Measurements from ENCODE around the gene DDX41.

The DDX41 gene

DNA sequence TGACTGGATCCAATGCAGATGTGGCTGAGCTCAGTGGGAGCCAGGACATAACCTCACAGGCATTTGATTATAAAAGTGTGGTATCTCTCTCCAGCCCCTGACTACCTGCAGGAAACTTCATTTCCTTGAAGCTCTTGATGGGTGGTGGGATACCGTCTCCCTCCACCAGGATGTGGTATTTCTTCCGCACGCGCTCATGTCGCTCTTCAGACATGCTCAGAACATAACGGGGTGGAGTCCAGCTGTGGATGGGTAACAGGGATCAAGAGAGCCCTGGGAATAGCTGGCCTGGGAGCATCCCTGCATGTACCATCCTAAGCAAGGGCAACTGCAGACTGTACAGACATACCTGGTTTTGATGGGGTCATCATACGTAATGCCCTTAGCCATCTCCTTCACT is 1.2 kb downstream of the DDX41 start:
- peaks cover 64 to 75% of the 10 kb centered on the region in 2 donors for H3K36me3 ChIP-seq (replicated peaks in 1 of 2; ENCODE audit: control insufficient read depth in 2 of 2, insufficient read depth in 2 of 2, low read length in 2 of 2)

GRCh38 chr5:177514541-177514940 is 2.2 kb downstream of the DDX41 start:
- Histone ChIP-seq H3K4ac (ENCODE audit: low read length) (no peak overlapping the region), H2BK5ac (ENCODE audit: low read length) (no peak overlapping the region), H3K4me3 (ENCODE audit: low read length in 2 of 2) (no peak overlapping the region), H3K27me3 (ENCODE audit: control insufficient read depth in 3 of 3, insufficient read depth in 3 of 3, low read depth in 1 of 3, low read length in 3 of 3) (no peaks in the 10 kb centered on the region), H2AK5ac (ENCODE audit: low read depth, low read length) (no peak overlapping the region), H3K9me3 (replicated peaks in 1 of 2; ENCODE audit: control insufficient read depth in 2 of 2, insufficient read depth in 1 of 2, low read depth in 1 of 2, low read length in 2 of 2) (no peaks in the 10 kb centered on the region), H3K14ac (ENCODE audit: low read length) (no peak overlapping the region), H3K27ac (replicated peaks; ENCODE audit: low read length) (no peak overlapping the region), H4K8ac (ENCODE audit: low read depth, low read length) (no peak overlapping the region), H2AFZ (ENCODE audit: low read length) (no peak overlapping the region), H3K18ac (ENCODE audit: low read length) (no peak overlapping the region), H3K36me3 (replicated peaks in 1 of 2; ENCODE audit: control insufficient read depth in 2 of 2, insufficient read depth in 2 of 2, low read length in 2 of 2) (peaks cover 57 to 72% of the 10 kb centered on the region in 2 donors), H4K91ac (ENCODE audit: low read depth, low read length, poor library complexity) (no peak overlapping the region), H3K4me2 (ENCODE audit: insufficient read depth, low read length, poor library complexity, severe bottlenecking) (no peak overlapping the region), H2BK120ac (ENCODE audit: low read depth, low read length) (no peak overlapping the region), H3K79me1 (ENCODE audit: low read depth, low read length) (peaks cover 20% of the 10 kb centered on the region), H3K23ac (ENCODE audit: low read depth, low read length, poor library complexity) (no peak overlapping the region), H3K9ac (ENCODE audit: low read depth, low read length, poor library complexity) (no peak overlapping the region), H2BK15ac (ENCODE audit: low read length) (no peak overlapping the region), H2BK12ac (ENCODE audit: low read length) (no peak overlapping the region), H3K4me1 (ENCODE audit: control insufficient read depth in 2 of 2, insufficient read depth in 1 of 2, low read depth in 1 of 2, low read length in 2 of 2) (peaks cover 7 to 11% of the 10 kb centered on the region in 2 donors)
- DNase-seq (ENCODE audit: low spot score) = no peak
- no CpG with 5 or more reads among the region's 11 CpGs for WGBS, 2 donors (ENCODE audit: extremely low coverage in 2 of 2, insufficient read length in 2 of 2, insufficient replicate concordance in 1 of 2)

More for the DNA sequence above, 1.2 kb downstream of the DDX41 start:
- no peak overlapping the region for H2BK120ac ChIP-seq (ENCODE audit: low read depth, low read length)
- no peak overlapping the region for H3K18ac ChIP-seq (ENCODE audit: low read length)
- no CpG with 5 or more reads among the region's 7 CpGs for WGBS, 2 donors (ENCODE audit: extremely low coverage in 2 of 2, insufficient read length in 2 of 2, insufficient replicate concordance in 1 of 2)
- H4K8ac ChIP-seq (ENCODE audit: low read depth, low read length) = no peak overlapping the region
- H3K27ac ChIP-seq (replicated peaks; ENCODE audit: low read length) = no peak overlapping the region
- no peak overlapping the region for H2BK5ac ChIP-seq (ENCODE audit: low read length)
- H3K4me1 ChIP-seq (ENCODE audit: control insufficient read depth in 2 of 2, insufficient read depth in 1 of 2, low read depth in 1 of 2, low read length in 2 of 2) = peaks cover 4 to 9% of the 10 kb centered on the region in 2 donors
- no peak overlapping the region for H3K23ac ChIP-seq (ENCODE audit: low read depth, low read length, poor library complexity)
- H3K4me2 ChIP-seq (ENCODE audit: insufficient read depth, low read length, poor library complexity, severe bottlenecking) = no peak overlapping the region
- no peak overlapping the region for H2BK12ac ChIP-seq (ENCODE audit: low read length)
- H3K4ac ChIP-seq (ENCODE audit: low read length) = no peak overlapping the region
- H3K9ac ChIP-seq (ENCODE audit: low read depth, low read length, poor library complexity) = no peak overlapping the region
- H3K79me1 ChIP-seq (ENCODE audit: low read depth, low read length) = peaks cover 18% of the 10 kb centered on the region
- H3K4me3 ChIP-seq (ENCODE audit: low read length in 2 of 2) = peak overlapping the region in 1 of 2 donors; percentile 91
- H3K27me3 ChIP-seq (ENCODE audit: control insufficient read depth in 3 of 3, insufficient read depth in 3 of 3, low read depth in 1 of 3, low read length in 3 of 3) = no peaks in the 10 kb centered on the region
- no peak for DNase-seq (ENCODE audit: low spot score)
- H3K14ac ChIP-seq (ENCODE audit: low read length) = no peak overlapping the region
- no peak overlapping the region for H2AFZ ChIP-seq (ENCODE audit: low read length)
- H2AK5ac ChIP-seq (ENCODE audit: low read depth, low read length) = no peak overlapping the region
- H3K9me3 ChIP-seq (replicated peaks in 1 of 2; ENCODE audit: control insufficient read depth in 2 of 2, insufficient read depth in 1 of 2, low read depth in 1 of 2, low read length in 2 of 2) = no peaks in the 10 kb centered on the region
- no peak overlapping the region for H2BK15ac ChIP-seq (ENCODE audit: low read length)
- H4K91ac ChIP-seq (ENCODE audit: low read depth, low read length, poor library complexity) = no peak overlapping the region

DNA sequence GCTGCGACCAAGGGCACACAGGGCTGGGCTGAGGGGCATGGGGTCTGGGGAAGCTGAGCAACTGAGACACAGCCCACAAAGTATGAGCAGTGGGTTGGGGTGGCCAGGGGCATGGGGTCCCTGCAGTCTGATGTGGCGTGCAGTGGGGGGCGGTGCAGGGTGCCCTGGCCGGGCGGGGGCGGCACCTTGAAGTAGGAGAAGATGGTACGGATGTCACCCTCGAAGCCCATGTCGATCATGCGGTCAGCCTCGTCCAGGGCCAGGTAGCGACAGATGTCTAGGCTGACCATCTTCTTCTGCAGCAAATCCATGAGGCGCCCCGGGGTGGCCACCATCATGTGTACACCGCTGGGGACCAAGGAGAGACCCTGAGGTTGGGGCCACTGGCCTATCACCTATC is 3.3 kb downstream of the DDX41 start:
- peaks cover 51 to 65% of the 10 kb centered on the region in 2 donors for H3K36me3 ChIP-seq (replicated peaks in 1 of 2; ENCODE audit: control insufficient read depth in 2 of 2, insufficient read depth in 2 of 2, low read length in 2 of 2)
- H2BK5ac ChIP-seq (ENCODE audit: low read length) = no peak overlapping the region
- DNase-seq (ENCODE audit: low spot score) = no peak
- no peak overlapping the region for H2AK5ac ChIP-seq (ENCODE audit: low read depth, low read length)
- H3K23ac ChIP-seq (ENCODE audit: low read depth, low read length, poor library complexity) = no peak overlapping the region
- no peak overlapping the region for H3K9ac ChIP-seq (ENCODE audit: low read depth, low read length, poor library complexity)
- H3K4ac ChIP-seq (ENCODE audit: low read length) = no peak overlapping the region
- no peak overlapping the region for H2BK120ac ChIP-seq (ENCODE audit: low read depth, low read length)
- no peak overlapping the region for H3K18ac ChIP-seq (ENCODE audit: low read length)
- H4K8ac ChIP-seq (ENCODE audit: low read depth, low read length) = no peak overlapping the region
- no peak overlapping the region for H4K91ac ChIP-seq (ENCODE audit: low read depth, low read length, poor library complexity)
- no CpG with 5 or more reads among the region's 15 CpGs for WGBS, 2 donors (ENCODE audit: extremely low coverage in 2 of 2, insufficient read length in 2 of 2, insufficient replicate concordance in 1 of 2)
- peaks cover 20% of the 10 kb centered on the region for H3K79me1 ChIP-seq (ENCODE audit: low read depth, low read length)
- H3K14ac ChIP-seq (ENCODE audit: low read length) = no peak overlapping the region
- H2AFZ ChIP-seq (ENCODE audit: low read length) = no peak overlapping the region
- H3K4me3 ChIP-seq (ENCODE audit: low read length in 2 of 2) = no peak overlapping the region
- H3K27ac ChIP-seq (replicated peaks; ENCODE audit: low read length) = no peak overlapping the region
- H3K4me1 ChIP-seq (ENCODE audit: control insufficient read depth in 2 of 2, insufficient read depth in 1 of 2, low read depth in 1 of 2, low read length in 2 of 2) = peaks cover 7 to 20% of the 10 kb centered on the region in 2 donors
- no peak overlapping the region for H3K4me2 ChIP-seq (ENCODE audit: insufficient read depth, low read length, poor library complexity, severe bottlenecking)
- H2BK15ac ChIP-seq (ENCODE audit: low read length) = no peak overlapping the region
- H2BK12ac ChIP-seq (ENCODE audit: low read length) = no peak overlapping the region
- no peaks in the 10 kb centered on the region for H3K9me3 ChIP-seq (replicated peaks in 1 of 2; ENCODE audit: control insufficient read depth in 2 of 2, insufficient read depth in 1 of 2, low read depth in 1 of 2, low read length in 2 of 2)
- no peaks in the 10 kb centered on the region for H3K27me3 ChIP-seq (ENCODE audit: control insufficient read depth in 3 of 3, insufficient read depth in 3 of 3, low read depth in 1 of 3, low read length in 3 of 3)

- WGBS, 2 donors (ENCODE audit: extremely low coverage in 2 of 2, insufficient read length in 2 of 2, insufficient replicate concordance in 1 of 2) = no CpG with 5 or more reads among the region's 16 CpGs
Measured at GRCh38 chr5:177512736-177513380, 3.9 kb downstream of the DDX41 start.

More at GRCh38 chr5:177512736-177513380, 3.9 kb downstream of the DDX41 start:
- Histone ChIP-seq H2BK15ac (ENCODE audit: low read length) (no peak overlapping the region), H3K9me3 (replicated peaks in 1 of 2; ENCODE audit: control insufficient read depth in 2 of 2, insufficient read depth in 1 of 2, low read depth in 1 of 2, low read length in 2 of 2) (no peaks in the 10 kb centered on the region), H3K14ac (ENCODE audit: low read length) (no peak overlapping the region), H3K4me3 (ENCODE audit: low read length in 2 of 2) (no peak overlapping the region), H2BK5ac (ENCODE audit: low read length) (no peak overlapping the region), H2AFZ (ENCODE audit: low read length) (no peak overlapping the region), H4K91ac (ENCODE audit: low read depth, low read length, poor library complexity) (no peak overlapping the region), H3K36me3 (replicated peaks in 1 of 2; ENCODE audit: control insufficient read depth in 2 of 2, insufficient read depth in 2 of 2, low read length in 2 of 2) (peaks cover 51 to 65% of the 10 kb centered on the region in 2 donors), H2AK5ac (ENCODE audit: low read depth, low read length) (no peak overlapping the region), H3K9ac (ENCODE audit: low read depth, low read length, poor library complexity) (no peak overlapping the region), H3K23ac (ENCODE audit: low read depth, low read length, poor library complexity) (no peak overlapping the region), H3K4ac (ENCODE audit: low read length) (no peak overlapping the region), H3K27ac (replicated peaks; ENCODE audit: low read length) (no peak overlapping the region), H4K8ac (ENCODE audit: low read depth, low read length) (peak overlapping the region; percentile 86), H3K4me1 (ENCODE audit: control insufficient read depth in 2 of 2, insufficient read depth in 1 of 2, low read depth in 1 of 2, low read length in 2 of 2) (peaks cover 7 to 20% of the 10 kb centered on the region in 2 donors), H3K79me1 (ENCODE audit: low read depth, low read length) (peaks cover 23% of the 10 kb centered on the region), H2BK12ac (ENCODE audit: low read length) (no peak overlapping the region), H2BK120ac (ENCODE audit: low read depth, low read length) (no peak overlapping the region), H3K27me3 (ENCODE audit: control insufficient read depth in 3 of 3, insufficient read depth in 3 of 3, low read depth in 1 of 3, low read length in 3 of 3) (no peaks in the 10 kb centered on the region), H3K18ac (ENCODE audit: low read length) (no peak overlapping the region), H3K4me2 (ENCODE audit: insufficient read depth, low read length, poor library complexity, severe bottlenecking) (no peak overlapping the region)
- no peak for DNase-seq (ENCODE audit: low spot score)
